GM13977 (cell line): ENCODE measurements around the gene CNTNAP2.

Experiments
- DNase-seq: peaks from one replicate; pipeline ENCODE4 v3.0.0; 2012; ENCODE audit warnings: low spot score
- CTCF ChIP-seq: IDR thresholded peaks from 2 replicates; pipeline ENCODE4 v1.5.1; 2012; ENCODE audit warnings: mild to moderate bottlenecking, control low read depth; ENCODE audit not compliant: insufficient read depth; ENCODE audit errors: extremely low read depth, missing control alignments
- in situ Hi-C: fragments of 300-500 bp; cut with MboI; formaldehyde crosslinking; loops from one replicate; pipeline ENCODE4 v1.12.0; 2022; ENCODE audit warnings: low sequenced_read_pairs, low pct_unique_long_range_greater_than_20kb, mixed read lengths, inconsistent platforms; ENCODE audit not compliant: unreplicated experiment

Gene CNTNAP2

GRCh38 chr7:148261523-148261922, 2144.9 kb downstream of the CNTNAP2 start:
- no peak for DNase-seq
- no peak for TF ChIP-seq CTCF
- in situ Hi-C loops, result loop anchor here (10.0 kb wide), 1 partner anchor 703 kb away; no protein-coding TSS in a partner anchor

GRCh38 chr7:148261996-148262688, 2145.5 kb downstream of the CNTNAP2 start:
- TF ChIP-seq CTCF, result no peak
- in situ Hi-C loops, result loop anchor here (10.0 kb wide), 1 partner anchor 703 kb away; no protein-coding TSS in a partner anchor
- no peak for DNase-seq

GRCh38 chr7:148262721-148263229, 2146.2 kb downstream of the CNTNAP2 start:
- peak; percentile 99 for TF ChIP-seq CTCF
- in situ Hi-C loops, result loop anchor here (10.0 kb wide), 1 partner anchor 702 kb away; no protein-coding TSS in a partner anchor
- peak; percentile 64 for DNase-seq

GRCh38 chr7:148264933-148265557, 2148.4 kb downstream of the CNTNAP2 start:
- peak; percentile 75 for TF ChIP-seq CTCF
- DNase-seq, result peak; percentile 53
- in situ Hi-C loops, result loop anchor here (10.0 kb wide), 1 partner anchor 700 kb away; no protein-coding TSS in a partner anchor

GRCh38 chr7:148265896-148266295, 2149.3 kb downstream of the CNTNAP2 start:
- in situ Hi-C loops, result loop anchor here (10.0 kb wide), 1 partner anchor 699 kb away; no protein-coding TSS in a partner anchor
- DNase-seq, result no peak
- TF ChIP-seq CTCF, result no peak

GRCh38 chr7:148266795-148267194, 2150.2 kb downstream of the CNTNAP2 start:
- in situ Hi-C loops, result loop anchor here (10.0 kb wide), 1 partner anchor 698 kb away; no protein-coding TSS in a partner anchor

More at GRCh38 chr7:148266795-148267194, 2150.2 kb downstream of the CNTNAP2 start:
- TF ChIP-seq CTCF, result no peak
- DNase-seq, result no peak
